TTC549 (cell line): ENCODE results near the gene NPIPB8.
"Not testable (repeated sequence)": the region's sequence is repeated elsewhere in the genome, so short reads cannot be mapped to it uniquely, and the experiment has no call there.

Source experiments
- FAIRE-seq: peaks from 2 replicates; lab custom pipeline; 2012; peaks lifted over from hg19 to GRCh38; lab: Jason Lieb, UNC

NPIPB8 gene

DNA sequence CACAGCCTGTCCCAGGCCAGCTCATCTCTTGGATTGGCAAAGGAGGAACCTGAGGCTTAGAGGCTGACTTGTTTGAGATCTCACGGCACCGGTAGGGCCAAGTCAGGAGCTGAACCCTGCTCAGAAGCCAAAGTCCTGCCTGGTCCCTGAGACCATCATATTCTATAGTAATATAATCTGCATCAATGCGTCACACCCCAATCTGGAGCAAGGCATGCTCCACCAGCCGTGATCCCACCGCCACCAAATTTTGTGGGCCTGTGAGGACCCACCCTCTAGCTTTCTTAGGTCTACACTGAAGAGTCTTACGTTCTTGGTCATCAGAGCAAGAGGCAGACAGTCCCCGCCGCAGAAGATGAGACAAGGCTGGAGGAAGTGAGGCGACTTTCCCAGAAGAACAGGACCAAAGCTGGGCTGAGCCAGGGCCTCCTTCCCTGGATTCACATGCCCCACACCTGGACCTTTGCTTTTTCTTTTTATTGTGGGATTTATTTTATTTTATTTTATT, 30.7 kb upstream of the NPIPB8 start:
- FAIRE-seq = no peak

DNA sequence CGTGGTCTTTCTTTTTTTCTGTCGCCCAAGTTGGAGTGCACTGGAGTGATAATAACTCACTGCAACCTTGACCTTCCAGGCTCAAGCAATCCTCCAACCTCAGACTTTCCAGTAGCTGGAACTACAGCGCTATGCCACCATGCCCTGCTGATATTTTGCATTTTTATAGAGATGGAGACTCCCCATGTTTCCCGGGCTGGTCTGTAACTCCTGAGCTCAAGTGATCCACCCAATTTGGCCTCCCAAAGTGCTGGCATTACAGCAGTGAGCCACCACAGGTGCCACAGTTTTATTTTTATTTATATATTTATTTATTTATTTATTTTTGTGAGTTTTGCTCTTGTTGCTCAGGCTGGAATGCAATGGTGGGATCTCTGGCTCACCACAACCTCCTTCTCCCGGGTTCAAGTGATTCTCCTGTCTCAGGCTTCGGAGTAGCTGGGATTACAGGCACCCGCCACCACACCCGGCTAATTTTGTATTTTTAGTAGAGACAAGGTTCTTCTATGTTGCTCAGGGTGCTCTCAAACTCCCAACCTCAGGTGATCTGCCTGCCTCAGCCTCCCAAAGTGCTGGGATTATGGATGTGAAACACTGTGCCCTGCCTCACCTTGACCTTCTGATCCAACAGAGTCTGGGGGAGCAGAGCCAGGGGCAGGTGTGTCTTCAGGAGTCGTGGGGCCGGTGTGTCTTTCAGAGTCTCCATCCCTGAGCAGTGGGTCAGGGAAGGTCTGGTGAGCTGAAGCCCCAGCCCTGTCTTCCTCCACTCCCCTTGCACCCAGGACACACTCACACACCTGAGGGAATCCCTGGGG, 30.0 kb upstream of the NPIPB8 start:
- not testable (repeated sequence) for FAIRE-seq

DNA sequence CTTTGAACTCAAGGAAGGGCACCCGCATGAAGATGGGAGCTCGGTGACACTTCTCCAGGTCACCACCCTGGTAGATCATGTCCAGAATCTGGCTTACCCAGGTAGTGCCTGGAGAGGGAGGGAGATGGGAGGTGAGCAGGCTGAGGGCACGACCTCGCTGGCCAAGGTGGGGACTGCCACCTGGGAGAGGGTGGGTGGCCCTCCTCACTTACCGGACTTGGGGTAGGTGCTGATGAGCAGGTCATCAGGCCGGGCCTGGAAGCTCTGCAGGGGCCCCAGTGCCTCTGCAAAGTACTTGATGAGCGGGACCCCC, 29.4 kb upstream of the NPIPB8 start:
- not testable (repeated sequence) for FAIRE-seq

DNA sequence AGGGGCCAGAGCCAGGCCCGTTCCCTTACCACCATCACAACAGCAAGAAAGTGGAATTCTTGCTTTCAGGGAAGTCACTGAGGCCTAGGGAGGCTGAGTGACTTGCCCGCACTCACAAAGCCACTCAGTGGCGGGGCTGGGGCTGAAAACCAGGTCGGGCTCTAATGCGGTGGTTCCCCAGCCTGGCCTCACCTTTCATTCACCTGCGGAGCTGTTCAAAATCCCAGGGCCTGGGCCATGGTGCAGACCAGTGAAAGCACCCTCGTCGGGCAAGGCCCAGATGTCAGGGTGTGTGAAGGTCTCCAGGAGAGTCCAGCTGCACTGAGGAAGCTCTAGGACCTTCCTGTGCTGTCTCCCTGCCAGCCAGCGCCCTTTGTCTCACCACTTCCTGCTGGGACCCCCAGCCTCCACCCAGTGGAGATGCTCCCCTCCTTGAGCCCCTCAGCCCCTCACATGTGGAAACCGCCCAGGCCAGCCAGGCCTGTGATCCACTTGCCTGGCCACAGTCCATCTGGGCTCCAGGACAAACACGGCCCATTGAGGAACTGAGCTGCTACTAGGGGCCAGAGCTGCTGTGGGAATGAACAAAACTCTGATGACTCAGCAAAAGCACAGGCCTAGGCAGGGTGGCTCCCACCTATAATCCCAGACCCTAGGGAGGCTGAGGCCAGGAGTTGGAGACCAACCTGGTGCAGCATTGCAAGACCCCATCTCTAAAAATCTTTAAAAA, 28.8 kb upstream of the NPIPB8 start:
- not testable (repeated sequence) for FAIRE-seq

DNA sequence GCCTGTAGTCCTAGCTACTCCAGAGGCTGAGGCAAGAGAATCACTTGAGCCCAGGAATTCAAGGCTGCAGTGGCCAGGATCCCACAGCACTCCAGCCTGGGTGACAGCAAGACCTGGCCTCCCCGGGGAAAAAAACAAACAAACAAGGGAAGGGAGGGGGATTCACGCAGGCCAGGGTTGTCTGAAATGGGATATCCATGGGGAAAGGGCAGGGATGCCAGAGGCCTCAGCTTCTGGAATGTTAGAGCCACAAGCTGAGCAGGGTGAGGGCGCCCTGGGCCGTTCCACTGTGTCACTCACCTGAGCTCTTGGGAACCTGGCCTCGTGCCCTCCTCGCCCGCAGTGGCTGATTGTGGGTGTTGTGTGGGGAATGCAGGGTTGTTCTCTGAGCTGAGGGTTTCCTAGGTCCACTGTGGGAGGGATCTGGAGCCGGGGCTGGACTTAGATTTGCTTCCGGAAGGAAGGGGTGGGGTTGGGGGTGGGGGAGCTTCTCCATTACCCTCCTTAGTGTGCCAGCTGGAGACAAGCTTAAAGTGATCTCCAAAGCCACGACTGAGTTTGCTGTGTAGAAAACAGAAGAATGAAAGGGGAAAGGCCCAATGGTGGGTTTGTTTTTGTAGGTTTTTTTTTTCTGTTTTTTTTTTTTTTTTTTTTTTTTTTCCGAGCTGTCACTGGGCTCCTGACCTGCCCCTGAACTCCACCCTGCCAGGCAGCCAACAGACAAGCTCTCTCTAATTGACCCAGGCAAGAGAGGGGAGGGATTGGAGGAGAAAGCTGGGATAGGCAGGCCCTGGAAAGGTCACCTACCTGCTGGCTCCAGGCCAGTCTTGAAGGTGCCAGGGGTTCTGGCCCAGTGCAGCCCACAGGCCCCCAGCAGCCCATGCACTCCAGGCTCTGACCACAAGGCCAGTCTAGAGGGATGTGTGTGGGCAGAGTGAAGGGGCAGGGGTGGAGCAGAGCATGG, 28.0 kb upstream of the NPIPB8 start, which contains the start of gene SULT1A1:
Gene SULT1A1 (minus strand): TSS at position 414 of the 964 bp plus-strand sequence. CDS start 1,189 bp downstream, outside the sequence.
- FAIRE-seq = no peak

DNA sequence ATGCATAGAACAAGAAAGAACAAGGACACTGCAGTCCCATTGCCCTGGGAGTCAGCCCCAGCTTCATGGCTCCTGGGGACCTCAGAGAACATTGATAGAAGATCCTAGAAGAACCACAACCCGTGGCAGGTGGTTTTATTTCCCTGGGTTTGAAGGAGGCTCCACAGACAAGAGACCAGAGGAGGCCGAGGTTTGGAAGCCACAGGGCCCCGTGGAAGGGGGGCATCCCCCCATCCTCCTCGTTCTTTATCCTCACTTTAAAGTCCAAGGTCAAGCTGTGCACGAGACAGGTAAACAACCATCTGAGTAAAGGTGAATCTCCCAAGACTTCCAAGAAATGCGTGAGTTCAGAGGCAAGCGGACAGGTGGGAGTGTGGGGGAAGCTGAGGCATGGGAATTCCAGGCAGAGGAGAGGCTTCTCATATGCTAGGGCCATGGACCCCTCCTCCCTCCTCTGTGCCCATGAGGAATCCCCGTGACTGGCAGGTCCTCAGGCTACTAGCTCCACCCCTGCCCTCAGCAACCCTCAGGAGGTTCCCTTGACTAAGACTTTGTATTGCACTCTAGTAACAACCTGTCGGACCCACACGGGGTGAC, 27.2 kb upstream of the NPIPB8 start:
- FAIRE-seq = no peak

DNA sequence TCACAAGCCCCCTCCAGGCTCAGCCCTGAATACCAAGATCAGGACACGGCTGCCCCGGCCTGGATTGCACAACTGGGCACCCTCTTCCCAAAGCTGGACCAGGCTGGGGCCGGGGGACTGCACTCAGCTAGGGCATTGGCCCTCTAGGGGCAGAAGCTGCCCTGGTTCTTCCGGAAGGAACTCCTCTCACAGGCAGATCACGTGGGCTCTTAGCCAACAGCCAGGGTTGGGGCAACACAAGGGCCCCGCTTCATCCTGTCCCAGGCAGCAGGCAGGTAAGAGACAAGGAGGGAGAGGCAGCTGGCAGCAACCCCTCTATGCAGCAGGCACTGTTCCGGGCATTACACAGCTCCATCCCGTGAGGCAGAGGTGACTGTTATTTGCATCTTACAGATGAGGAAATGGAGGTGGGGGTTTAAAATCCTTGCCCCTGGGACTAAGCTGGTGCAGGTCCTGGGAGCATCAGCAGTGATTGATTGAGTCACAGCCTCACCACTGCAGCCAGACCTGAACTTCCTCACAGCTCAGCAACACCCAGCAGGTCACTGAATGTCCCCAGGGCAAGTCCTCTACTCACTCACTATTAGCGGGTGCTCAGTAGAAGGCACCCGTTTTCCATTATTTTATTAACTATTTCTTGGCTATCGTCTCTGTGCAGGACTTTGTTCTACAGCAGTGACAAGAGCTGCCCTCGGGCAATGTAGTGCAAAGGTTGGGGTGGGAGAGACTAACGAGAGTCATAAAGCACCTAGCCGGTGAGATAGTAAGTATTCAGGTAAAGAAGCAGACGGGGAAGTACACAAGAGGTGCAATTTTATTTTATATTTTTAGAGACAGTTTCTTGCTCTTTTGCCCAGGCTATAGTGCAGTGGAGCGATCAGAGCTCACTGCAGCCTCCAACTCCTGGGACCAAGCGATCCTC, 25.2 kb upstream of the NPIPB8 start:
- FAIRE-seq = not testable (repeated sequence)

DNA sequence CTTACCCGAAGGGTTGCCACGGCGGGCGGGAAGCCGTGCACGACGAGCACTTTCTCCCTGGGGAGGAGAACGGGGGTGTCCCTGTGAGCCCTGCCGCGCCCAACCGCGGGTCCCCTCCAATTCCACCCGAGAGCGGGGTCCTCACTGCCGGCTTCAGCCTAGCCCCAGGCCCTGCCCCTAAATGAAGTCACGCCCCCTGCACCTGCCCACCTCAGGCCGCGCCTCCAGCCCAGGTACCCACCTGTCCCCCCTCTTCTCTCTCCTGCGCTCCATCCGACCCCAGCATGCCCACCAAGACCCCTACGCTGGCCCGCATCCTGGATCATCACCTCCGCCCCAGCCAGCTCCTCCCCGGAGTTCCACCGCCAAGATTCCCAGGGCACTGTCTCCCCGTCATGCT, 24.0 kb upstream of the NPIPB8 start:
- not testable (repeated sequence) for FAIRE-seq

DNA sequence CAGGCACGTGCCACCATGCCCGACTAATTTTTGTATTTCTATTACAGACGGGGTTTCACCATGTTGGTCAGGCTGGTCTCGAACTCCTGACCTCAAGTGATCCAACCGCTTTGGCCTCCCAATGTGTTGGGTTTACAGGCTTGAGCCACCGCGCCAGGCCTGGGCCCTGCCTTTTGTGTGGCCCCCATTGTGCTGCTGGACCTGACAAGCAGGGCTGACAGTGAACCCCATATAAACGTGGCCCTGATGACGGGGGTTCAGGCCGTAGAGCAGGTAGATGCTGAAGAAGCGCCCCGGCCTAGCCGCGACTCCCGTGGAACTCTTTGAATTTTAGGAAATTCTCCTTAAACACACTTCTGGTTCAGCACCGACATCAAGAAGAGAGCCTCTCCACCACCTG, 23.3 kb upstream of the NPIPB8 start:
- not testable (repeated sequence) for FAIRE-seq

DNA sequence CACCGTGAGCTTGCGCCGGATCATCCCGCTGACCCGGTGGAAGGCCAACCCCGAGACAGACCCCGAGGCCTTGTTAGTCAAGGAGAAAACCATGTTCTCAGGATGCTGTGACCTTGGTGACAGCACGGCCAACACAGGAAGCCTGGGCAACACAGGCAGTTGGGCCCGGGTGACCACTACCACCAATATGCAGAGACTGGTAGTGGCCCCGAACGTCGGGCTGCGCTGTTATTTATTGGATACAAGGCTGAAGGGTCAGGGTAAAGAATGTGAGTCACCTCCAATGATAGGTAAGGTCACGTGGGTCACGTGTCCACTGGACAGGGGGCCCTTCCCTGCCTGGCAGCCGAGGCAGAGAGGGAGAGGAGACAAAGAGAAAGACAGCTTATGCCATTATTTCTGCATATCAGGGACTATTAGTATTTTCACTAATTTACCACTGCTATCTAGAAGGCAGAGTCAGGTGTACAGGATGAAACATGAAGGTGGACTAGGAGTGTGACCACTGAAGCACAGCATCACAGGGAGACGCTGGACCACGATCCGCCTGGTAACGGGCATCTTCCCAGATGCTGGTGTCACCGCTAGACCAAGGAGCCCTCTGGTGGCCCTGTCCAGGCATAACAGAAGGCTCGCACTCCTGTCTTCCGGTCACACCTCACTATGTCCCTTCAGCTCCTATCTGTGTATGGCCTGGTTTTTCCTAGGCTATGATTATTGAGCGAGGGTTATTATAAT, 22.2 kb upstream of the NPIPB8 start:
- not testable (repeated sequence) for FAIRE-seq

DNA sequence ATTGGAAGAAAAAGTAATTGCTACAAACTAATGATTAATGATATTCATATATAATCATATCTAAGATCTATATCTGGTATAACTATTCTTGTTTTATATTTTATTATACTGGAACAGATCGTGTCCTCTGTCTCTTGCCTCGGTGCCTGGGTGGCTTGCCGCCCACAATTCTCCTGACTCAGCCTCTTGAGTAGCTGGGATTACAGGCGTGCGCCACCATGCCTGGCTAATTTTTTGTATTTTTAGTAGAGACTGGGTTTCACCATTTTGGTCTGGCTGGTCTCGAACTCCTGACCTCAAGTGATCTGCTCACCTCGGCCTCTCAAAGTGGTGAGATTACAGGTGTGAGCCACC, 21.7 kb upstream of the NPIPB8 start:
- FAIRE-seq = not testable (repeated sequence)

DNA sequence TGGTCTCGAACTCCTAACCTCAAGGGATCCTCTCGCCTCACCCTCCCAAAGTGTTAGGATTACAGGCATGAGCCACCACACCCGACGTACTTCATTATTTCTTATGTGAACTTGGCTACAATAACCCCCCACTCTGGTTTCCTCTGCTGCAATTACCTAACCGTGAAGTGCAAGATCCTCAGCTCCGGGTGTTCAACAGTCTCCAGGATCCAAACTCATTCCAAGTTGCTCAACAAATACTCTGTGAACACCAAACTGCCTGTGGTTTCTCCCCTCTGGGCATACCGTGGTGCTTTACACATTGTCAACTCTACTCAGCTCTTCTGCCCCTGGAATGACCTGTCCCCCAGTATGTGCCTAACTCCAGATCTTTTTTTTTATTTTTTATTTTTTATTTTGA, 21.2 kb upstream of the NPIPB8 start:
- no peak for FAIRE-seq

DNA sequence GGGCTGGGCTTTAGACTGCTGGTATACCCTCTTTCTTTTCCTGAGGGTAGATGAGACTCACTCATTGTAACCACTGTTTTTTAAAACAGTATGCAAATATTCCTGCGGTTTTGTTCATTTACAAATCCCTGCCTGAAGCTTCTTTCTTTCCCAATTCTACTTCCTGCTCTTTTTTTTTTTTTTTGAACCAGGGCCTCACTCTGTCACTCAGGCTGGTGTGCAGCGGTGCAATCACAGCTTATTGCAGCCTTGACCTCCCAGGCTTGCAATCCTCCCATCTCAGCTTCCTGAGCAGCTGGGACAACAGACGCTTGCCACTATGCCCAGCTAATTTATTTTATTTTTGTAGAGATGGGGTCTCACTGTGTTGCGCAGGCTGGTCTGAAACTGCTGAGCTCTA, 20.0 kb upstream of the NPIPB8 start:
- no peak for FAIRE-seq

DNA sequence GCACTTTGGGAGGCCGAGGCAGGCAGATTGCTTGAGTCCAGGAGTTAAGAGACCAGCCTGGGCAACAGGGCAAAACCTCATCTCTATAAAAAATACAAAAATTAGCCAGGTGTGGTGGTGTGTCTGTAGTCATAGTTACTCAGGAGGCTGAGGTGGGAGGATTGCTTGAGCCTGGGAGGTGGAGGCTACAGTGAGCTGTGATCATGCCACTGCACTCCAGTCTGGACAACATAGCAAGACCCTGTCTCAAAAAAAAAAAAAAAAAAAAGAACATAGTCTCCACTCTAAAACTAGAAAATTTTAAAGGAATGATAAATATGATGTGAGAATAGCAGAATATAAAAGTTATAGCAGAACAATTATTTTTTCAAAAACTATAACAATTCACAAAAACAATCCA, 17.5 kb upstream of the NPIPB8 start:
- not testable (repeated sequence) for FAIRE-seq

DNA sequence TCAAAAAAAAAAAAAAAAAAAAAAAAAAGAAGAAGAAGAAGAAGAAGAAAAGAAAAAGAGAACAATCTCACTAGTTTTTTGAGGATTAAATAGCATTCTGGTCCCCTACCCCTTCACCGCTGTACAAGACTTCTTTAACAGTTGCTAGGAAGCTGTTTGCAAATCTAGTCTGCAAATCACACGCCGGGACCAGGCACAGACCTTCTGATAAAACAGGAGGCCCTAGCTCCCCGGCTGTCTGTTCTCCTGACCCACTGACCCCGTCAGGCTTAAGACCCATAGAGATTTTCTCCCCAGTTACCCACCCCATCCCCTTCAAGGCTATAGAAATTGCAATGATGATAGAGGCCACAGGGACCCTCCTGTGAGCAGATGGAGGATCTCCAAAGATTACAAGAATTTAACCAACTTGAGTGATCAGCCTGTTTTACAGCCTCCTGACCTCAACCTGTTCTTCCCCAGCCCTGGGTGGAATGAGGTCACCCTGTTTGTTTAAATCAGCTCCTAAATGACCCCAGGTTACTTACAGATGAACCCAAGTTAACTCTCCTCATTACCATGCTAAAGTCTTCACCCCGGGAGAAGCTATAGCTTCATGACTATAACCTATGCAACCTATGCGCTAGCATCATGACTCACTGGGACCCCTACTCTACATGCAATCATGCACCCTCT, 16.2 kb upstream of the NPIPB8 start:
- no peak for FAIRE-seq

DNA sequence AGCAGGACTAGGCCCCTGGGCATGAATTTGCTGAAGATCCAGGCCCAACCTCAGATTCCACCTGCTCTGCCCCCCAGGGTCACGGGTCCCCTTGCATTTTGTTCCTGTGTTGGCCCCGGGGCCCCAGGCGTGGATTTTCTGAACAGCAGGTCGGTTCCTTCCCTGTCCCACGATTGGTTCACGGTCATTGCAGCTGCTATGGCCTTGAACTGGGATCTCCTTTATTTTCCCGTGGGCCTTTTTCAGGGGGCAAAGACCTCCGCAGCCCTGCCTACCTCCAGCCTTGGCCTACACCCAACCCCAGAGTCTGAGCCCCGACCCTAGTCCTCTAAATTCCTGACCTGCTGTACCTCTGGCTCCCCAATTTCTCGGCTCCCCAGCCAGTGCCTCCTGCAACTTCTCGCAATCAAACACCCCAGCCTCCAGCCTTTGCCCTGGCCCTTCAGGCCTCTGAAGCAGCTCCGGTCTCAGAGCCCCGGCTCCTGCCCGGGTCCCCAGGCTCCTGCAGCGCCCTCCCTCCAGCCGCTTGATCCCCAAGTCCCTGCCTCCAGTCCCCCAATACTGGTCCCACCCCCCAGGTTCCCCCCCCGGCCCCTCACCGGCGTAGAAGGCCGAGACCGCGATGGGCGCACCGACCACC, 15.2 kb upstream of the NPIPB8 start:
- not testable (repeated sequence) for FAIRE-seq

DNA sequence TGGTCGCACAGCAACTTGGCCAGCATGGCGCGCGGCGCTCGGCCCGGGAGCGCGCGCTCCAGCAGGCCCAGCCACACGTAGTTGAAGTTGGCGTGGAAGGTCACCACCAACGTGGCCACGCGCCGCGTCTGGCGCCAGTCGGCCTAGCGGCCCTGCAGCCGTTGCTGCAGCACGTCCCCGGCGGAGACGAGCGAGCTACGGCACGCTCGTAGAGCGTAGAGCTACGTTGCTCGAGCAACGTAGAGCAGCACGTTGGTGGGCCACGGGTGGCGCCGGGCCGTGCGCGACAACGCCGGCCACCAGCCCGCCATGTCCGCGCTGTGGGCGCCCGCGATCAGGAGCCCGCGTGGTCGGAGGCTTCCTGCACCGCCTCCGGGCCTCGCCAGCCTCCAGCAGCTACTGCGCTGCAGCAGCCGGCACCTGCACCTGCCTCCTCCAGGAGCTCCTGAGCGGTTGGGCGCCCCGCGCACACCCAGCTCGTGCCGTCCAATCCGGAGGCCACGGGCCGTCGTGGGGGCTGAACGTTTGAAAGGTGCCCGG, 14.6 kb upstream of the NPIPB8 start:
- FAIRE-seq = no peak

DNA sequence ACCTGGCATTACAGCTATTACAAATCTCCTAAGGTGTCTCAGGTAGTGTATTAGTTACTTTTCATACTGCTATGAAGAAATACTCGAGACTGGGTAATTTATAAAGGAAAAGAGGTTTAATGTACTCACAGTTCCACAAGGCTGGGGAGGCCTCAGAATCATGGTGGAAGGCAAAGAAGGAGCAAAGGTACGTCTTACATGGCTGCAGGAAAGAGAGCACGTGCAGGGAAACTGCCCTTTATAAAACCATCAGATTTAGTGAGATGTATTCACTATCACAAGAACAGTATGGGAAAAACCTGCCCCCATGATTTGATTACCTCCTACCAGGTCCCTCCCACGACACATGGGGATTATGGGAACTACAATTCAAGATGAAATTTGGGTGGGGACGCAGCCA, 7.0 kb upstream of the NPIPB8 start:
- not testable (repeated sequence) for FAIRE-seq
